GM23338 (cell line): ENCODE results near the gene CD2.

Experiments used
- CREB1 ChIP-seq: fragments of 250-450 bp; sonication (Bioruptor Pico); IDR thresholded peaks from 2 replicates; pipeline ENCODE4 v1.5.0; 2020; ENCODE audit warnings: low read depth, mild to moderate bottlenecking, moderate library complexity
- EZH2 ChIP-seq: fragments of 200-600 bp; sonication (generic); IDR thresholded peaks from one replicate; pipeline ENCODE4 v1.8.0; 2017; ENCODE audit warnings: antibody characterized with exemption, mild to moderate bottlenecking, low read depth; ENCODE audit not compliant: unreplicated experiment
- EZH2phosphoT487 ChIP-seq: fragments of 200-600 bp; sonication (generic); IDR thresholded peaks from one replicate; pipeline ENCODE4 v1.8.1; 2018; ENCODE audit warnings: antibody characterized with exemption; ENCODE audit not compliant: unreplicated experiment
- JUNB ChIP-seq: IDR thresholded peaks from one replicate; pipeline ENCODE4 v1.6.1; 2016; ENCODE audit warnings: antibody characterized with exemption; ENCODE audit not compliant: unreplicated experiment
- NANOG ChIP-seq: IDR thresholded peaks from 2 replicates; pipeline ENCODE4 v1.6.1; 2016; ENCODE audit warnings: antibody characterized with exemption, borderline replicate concordance
- POLR2AphosphoS5 ChIP-seq: IDR thresholded peaks from 2 replicates; pipeline ENCODE4 v1.6.1; 2016; ENCODE audit warnings: antibody characterized with exemption, low read depth
- ZNF331 ChIP-seq: fragments of 250-450 bp; sonication (Bioruptor Pico); IDR thresholded peaks from 2 replicates; pipeline ENCODE4 v1.5.0; 2020; ENCODE audit warnings: low read depth, mild to moderate bottlenecking, moderate library complexity
- TF ChIP-seq, protein P1 (sequence below), 2 experiments: fragments of 200-600 bp in 1 of 2; sonication (generic) in 1 of 2; conservative IDR thresholded peaks; 2 replicates each; pipeline versions ENCODE4 v1.5.1 to v1.6.1; 2016 to 2017; ENCODE audit warnings: antibody characterized with exemption in 2 of 2, low read depth in 2 of 2, mild to moderate bottlenecking in 2 of 2, moderate library complexity in 1 of 2
- TF ChIP-seq, protein P2 (sequence below): IDR thresholded peaks from one replicate; pipeline ENCODE4 v1.6.1; 2018; ENCODE audit warnings: antibody characterized with exemption; ENCODE audit not compliant: unreplicated experiment

DNA sequence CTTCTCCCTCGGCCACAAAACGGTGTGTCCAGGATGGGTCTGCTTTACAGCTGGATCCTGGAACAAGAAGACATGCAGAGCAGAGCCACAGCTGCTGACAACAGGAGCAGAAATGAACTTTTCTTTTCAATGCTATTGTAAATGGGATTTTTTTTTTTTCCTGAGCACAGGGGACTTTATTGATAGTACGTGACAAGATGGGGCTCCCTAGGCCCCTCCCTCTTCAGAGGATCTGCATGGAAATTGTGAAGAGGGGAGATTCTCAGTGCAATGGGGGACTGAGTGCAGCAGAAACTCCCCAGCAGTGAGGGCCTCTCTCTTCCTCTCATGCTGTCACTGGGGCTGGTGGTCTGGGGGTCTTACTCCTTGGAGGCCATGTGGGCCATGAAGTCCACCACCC, 40.8 kb upstream of the CD2 start:
- TF ChIP-seq, protein P1, sequence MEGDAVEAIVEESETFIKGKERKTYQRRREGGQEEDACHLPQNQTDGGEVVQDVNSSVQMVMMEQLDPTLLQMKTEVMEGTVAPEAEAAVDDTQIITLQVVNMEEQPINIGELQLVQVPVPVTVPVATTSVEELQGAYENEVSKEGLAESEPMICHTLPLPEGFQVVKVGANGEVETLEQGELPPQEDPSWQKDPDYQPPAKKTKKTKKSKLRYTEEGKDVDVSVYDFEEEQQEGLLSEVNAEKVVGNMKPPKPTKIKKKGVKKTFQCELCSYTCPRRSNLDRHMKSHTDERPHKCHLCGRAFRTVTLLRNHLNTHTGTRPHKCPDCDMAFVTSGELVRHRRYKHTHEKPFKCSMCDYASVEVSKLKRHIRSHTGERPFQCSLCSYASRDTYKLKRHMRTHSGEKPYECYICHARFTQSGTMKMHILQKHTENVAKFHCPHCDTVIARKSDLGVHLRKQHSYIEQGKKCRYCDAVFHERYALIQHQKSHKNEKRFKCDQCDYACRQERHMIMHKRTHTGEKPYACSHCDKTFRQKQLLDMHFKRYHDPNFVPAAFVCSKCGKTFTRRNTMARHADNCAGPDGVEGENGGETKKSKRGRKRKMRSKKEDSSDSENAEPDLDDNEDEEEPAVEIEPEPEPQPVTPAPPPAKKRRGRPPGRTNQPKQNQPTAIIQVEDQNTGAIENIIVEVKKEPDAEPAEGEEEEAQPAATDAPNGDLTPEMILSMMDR (conservative IDR thresholded peaks at IDR 0.05; ENCODE audit: low read depth in 2 of 2) = no peak
- TF ChIP-seq, protein P2, sequence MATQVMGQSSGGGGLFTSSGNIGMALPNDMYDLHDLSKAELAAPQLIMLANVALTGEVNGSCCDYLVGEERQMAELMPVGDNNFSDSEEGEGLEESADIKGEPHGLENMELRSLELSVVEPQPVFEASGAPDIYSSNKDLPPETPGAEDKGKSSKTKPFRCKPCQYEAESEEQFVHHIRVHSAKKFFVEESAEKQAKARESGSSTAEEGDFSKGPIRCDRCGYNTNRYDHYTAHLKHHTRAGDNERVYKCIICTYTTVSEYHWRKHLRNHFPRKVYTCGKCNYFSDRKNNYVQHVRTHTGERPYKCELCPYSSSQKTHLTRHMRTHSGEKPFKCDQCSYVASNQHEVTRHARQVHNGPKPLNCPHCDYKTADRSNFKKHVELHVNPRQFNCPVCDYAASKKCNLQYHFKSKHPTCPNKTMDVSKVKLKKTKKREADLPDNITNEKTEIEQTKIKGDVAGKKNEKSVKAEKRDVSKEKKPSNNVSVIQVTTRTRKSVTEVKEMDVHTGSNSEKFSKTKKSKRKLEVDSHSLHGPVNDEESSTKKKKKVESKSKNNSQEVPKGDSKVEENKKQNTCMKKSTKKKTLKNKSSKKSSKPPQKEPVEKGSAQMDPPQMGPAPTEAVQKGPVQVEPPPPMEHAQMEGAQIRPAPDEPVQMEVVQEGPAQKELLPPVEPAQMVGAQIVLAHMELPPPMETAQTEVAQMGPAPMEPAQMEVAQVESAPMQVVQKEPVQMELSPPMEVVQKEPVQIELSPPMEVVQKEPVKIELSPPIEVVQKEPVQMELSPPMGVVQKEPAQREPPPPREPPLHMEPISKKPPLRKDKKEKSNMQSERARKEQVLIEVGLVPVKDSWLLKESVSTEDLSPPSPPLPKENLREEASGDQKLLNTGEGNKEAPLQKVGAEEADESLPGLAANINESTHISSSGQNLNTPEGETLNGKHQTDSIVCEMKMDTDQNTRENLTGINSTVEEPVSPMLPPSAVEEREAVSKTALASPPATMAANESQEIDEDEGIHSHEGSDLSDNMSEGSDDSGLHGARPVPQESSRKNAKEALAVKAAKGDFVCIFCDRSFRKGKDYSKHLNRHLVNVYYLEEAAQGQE = no peak
- TF ChIP-seq POLR2AphosphoS5 = no peak
- no peak for TF ChIP-seq EZH2phosphoT487
- TF ChIP-seq EZH2 = no peak
- no peak for TF ChIP-seq ZNF331 (CRISPR knock-in tag)
- no peak for TF ChIP-seq JUNB
- TF ChIP-seq CREB1 (CRISPR knock-in tag) = no peak
- no peak for TF ChIP-seq NANOG
